Activated T-helper 1 cell treated with Interleukin-2 at 50 U/mL for 16 hours (primary cell): ENCODE results near the gene RFX4.

ENCODE experiments used
- DNase-seq: peaks from one replicate; pipeline ENCODE4 v3.0.0-alpha.2; 2020; ENCODE audit warnings: low read depth

Gene RFX4

GRCh38 chr12:106733660-106734059 is 150.9 kb downstream of the RFX4 start:
- no peak for DNase-seq

- DNase-seq: no peak
Observed at GRCh38 chr12:106736051-106736957, 153.5 kb downstream of the RFX4 start.

GRCh38 chr12:106739318-106739717 is 156.5 kb downstream of the RFX4 start:
- DNase-seq: no peak

- no peak for DNase-seq
Observed at GRCh38 chr12:106739815-106740530, 157.2 kb downstream of the RFX4 start.

GRCh38 chr12:106740818-106741217 is 158.0 kb downstream of the RFX4 start:
- DNase-seq: no peak

GRCh38 chr12:106741247-106741646 is 158.4 kb downstream of the RFX4 start:
- no peak for DNase-seq

- DNase-seq: no peak
Observed at GRCh38 chr12:106743270-106743988, 160.6 kb downstream of the RFX4 start.

GRCh38 chr12:106744600-106744999 is 161.8 kb downstream of the RFX4 start:
- no peak for DNase-seq

GRCh38 chr12:106745181-106745745 is 162.5 kb downstream of the RFX4 start:
- no peak for DNase-seq

- no peak for DNase-seq
Observed at GRCh38 chr12:106747973-106748436, 165.2 kb downstream of the RFX4 start.

- no peak for DNase-seq
Observed at GRCh38 chr12:106750524-106750923, 167.7 kb downstream of the RFX4 start.

- DNase-seq: peak; percentile 33
Observed at GRCh38 chr12:106753526-106753925, 170.7 kb downstream of the RFX4 start.

GRCh38 chr12:106754331-106754730 is 171.5 kb downstream of the RFX4 start:
- DNase-seq: no peak

- DNase-seq: no peak
Observed at GRCh38 chr12:106757623-106758348, 175.0 kb downstream of the RFX4 start.

GRCh38 chr12:106758349-106759110 is 175.7 kb downstream of the RFX4 start:
- no peak for DNase-seq

- DNase-seq: no peak
Observed at GRCh38 chr12:106759526-106760183, 176.9 kb downstream of the RFX4 start.

GRCh38 chr12:106760184-106760531 is 177.4 kb downstream of the RFX4 start:
- DNase-seq: no peak

- DNase-seq: no peak
Observed at GRCh38 chr12:106764220-106764619, 181.4 kb downstream of the RFX4 start.

GRCh38 chr12:106764738-106765137 is 181.9 kb downstream of the RFX4 start:
- DNase-seq: no peak

- no peak for DNase-seq
Observed at GRCh38 chr12:106766393-106766826, 183.6 kb downstream of the RFX4 start.
